ENCODE results near the gene TEAD1. TPM values are rescaled to one million over a fixed set of nuclear protein-coding genes. Genes with fewer than 3 reads are reported as not detected.

TEAD1 gene
- total RNA-seq, 2 experiments from 2014 or later = 0.11 TPM; not detected in 1

DNA sequence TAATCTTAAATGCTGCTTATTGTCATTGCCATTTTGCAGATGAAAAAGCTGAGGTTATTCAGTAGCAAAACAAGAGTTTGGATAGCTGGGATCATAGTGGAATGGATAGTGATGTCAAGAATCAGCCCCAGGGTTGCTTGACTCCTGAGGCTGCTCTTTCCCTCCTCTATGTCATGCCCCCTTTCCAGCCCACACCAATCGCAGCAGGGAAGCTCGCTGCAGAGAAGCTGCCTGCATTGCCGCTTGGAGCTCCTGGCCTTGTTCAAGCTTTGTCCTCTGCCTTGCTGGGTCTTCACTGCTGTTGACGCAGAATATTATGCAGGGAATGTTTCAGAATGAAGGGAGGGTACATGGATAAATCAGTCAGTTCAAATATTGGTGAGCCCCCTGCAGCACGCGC lies 206.1 kb downstream of the TEAD1 start:
- Mint-ChIP-seq H3K36me3 (ENCODE audit: low read depth) (no peaks in the 10 kb centered on the region), H3K9me3 (no peaks in the 10 kb centered on the region)

DNA sequence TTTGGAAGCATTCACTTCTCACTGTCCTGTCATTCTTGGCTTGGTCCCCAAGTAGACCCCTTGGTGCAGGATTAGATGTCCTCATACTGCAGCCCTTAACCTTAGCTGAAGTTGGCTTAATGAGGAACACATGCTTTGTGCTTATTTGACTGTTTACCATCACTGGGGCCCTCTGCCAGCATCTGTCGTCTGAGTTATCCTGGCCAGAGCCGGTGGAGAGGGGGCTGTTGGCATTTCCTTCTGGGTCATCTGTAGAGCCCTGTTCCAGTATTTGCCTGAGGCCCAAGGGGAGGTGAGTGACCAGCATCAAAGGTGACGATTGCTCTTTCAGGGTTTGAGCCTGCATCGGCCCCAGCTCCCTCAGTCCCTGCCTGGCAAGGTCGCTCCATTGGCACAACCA lies 208.4 kb downstream of the TEAD1 start:
- no peak overlapping the region for H3K4me3 Mint-ChIP-seq
- H3K4me1 Mint-ChIP-seq (ENCODE audit: low read depth) = no peaks in the 10 kb centered on the region
- H3K36me3 Mint-ChIP-seq (ENCODE audit: low read depth) = no peaks in the 10 kb centered on the region
- ATAC-seq (ENCODE audit: poor library complexity) (no peak), DNase-seq (no peak)
- no peaks in the 10 kb centered on the region for H3K36me3 ChIP-seq (ENCODE audit: insufficient read depth, low read length)
- no peaks in the 10 kb centered on the region for H3K9me3 Mint-ChIP-seq
- H3K4me3 ChIP-seq (ENCODE audit: low read length) = no peak overlapping the region
- TF ChIP-seq, protein P1, sequence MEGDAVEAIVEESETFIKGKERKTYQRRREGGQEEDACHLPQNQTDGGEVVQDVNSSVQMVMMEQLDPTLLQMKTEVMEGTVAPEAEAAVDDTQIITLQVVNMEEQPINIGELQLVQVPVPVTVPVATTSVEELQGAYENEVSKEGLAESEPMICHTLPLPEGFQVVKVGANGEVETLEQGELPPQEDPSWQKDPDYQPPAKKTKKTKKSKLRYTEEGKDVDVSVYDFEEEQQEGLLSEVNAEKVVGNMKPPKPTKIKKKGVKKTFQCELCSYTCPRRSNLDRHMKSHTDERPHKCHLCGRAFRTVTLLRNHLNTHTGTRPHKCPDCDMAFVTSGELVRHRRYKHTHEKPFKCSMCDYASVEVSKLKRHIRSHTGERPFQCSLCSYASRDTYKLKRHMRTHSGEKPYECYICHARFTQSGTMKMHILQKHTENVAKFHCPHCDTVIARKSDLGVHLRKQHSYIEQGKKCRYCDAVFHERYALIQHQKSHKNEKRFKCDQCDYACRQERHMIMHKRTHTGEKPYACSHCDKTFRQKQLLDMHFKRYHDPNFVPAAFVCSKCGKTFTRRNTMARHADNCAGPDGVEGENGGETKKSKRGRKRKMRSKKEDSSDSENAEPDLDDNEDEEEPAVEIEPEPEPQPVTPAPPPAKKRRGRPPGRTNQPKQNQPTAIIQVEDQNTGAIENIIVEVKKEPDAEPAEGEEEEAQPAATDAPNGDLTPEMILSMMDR (IDR thresholded peaks at IDR 0.05) = no peak
- ChIA-PET POLR2A (no interaction called here), CTCF (no interaction called here)
- peaks cover 0 to 6% of the 10 kb centered on the region in 2 experiments for H3K27me3 ChIP-seq (ENCODE audit: control insufficient read depth in 1 of 2, insufficient read depth in 2 of 2, low read length in 2 of 2)
- H3K27me3 Mint-ChIP-seq = peaks cover 5% of the 10 kb centered on the region
- H3K27ac ChIP-seq (ENCODE audit: low read depth in 1 of 2, low read length in 2 of 2) = no peak overlapping the region
- no peaks in the 10 kb centered on the region for H3K9me3 ChIP-seq (ENCODE audit: control insufficient read depth in 1 of 2, insufficient read depth in 1 of 2, low read length in 2 of 2)
- intact Hi-C loops (cut with DNase I, micrococcal nuclease) = loop anchor here in 1 of 2 experiments (10.0 kb wide), 1 partner anchor 278 kb away; no protein-coding TSS in a partner anchor
- H3K27ac Mint-ChIP-seq = no peak overlapping the region
- H3K4me1 ChIP-seq (ENCODE audit: insufficient read depth, low read length) = no peaks in the 10 kb centered on the region

More for the DNA sequence above, 206.1 kb downstream of the TEAD1 start:
- H3K27me3 Mint-ChIP-seq = peaks cover 12% of the 10 kb centered on the region
- no peak for DNase-seq
- no peak overlapping the region for H3K27ac Mint-ChIP-seq
- H3K4me3 Mint-ChIP-seq = no peak overlapping the region
- Histone ChIP-seq H3K4me1 (ENCODE audit: insufficient read depth, low read length) (no peaks in the 10 kb centered on the region), H3K9me3 (ENCODE audit: control insufficient read depth in 1 of 2, insufficient read depth in 1 of 2, low read length in 2 of 2) (no peaks in the 10 kb centered on the region), H3K36me3 (ENCODE audit: insufficient read depth, low read length) (no peaks in the 10 kb centered on the region), H3K27ac (ENCODE audit: low read depth in 1 of 2, low read length in 2 of 2) (no peak overlapping the region), H3K4me3 (ENCODE audit: low read length) (no peak overlapping the region), H3K27me3 (ENCODE audit: control insufficient read depth in 1 of 2, insufficient read depth in 2 of 2, low read length in 2 of 2) (peaks cover 0 to 6% of the 10 kb centered on the region in 2 experiments)
- no peak for ATAC-seq (ENCODE audit: poor library complexity)
- CTCF ChIA-PET = no interaction called here
- TF ChIP-seq, protein P1 (IDR thresholded peaks at IDR 0.05) = no peak
- POLR2A ChIA-PET = no interaction called here
- intact Hi-C loops (cut with DNase I, micrococcal nuclease) = loop anchor here in 1 of 2 experiments (10.0 kb wide), 1 partner anchor 276 kb away; no protein-coding TSS in a partner anchor
- H3K4me1 Mint-ChIP-seq (ENCODE audit: low read depth) = no peaks in the 10 kb centered on the region

DNA sequence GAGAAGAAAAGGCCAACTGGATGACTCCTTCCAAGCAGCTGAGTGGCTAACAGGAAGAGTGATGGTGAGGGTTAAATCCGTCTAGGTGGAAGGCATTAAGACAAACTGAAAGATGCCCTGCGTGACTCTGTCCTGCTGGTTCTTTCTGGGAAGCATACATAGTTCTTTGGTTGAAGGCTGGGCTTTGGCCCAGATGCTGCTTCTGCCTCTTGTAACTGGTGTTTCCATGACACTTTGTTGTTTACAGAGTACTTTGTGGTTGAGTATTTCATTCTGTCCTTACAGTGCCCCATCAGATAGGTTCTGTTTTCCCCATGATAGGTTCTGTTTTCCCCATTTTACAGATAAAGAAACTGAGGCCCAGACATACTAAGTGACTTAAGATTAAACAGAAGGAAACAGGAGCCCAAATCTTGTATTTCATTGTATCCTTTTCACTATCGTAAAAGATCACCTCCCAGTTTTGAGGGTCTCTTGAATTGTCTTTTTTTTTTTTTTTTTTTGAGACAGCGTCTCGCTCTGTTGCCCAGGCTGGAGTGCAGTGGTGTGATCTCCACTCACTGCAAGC lies 210.6 kb downstream of the TEAD1 start:
- TF ChIP-seq, protein P1 (IDR thresholded peaks at IDR 0.05) = no peak
- Histone ChIP-seq H3K4me3 (ENCODE audit: low read length) (no peak overlapping the region), H3K36me3 (ENCODE audit: insufficient read depth, low read length) (no peaks in the 10 kb centered on the region), H3K27me3 (ENCODE audit: control insufficient read depth in 1 of 2, insufficient read depth in 2 of 2, low read length in 2 of 2) (peaks cover 6 to 8% of the 10 kb centered on the region in 2 experiments), H3K4me1 (ENCODE audit: insufficient read depth, low read length) (no peaks in the 10 kb centered on the region), H3K9me3 (ENCODE audit: control insufficient read depth in 1 of 2, insufficient read depth in 1 of 2, low read length in 2 of 2) (no peaks in the 10 kb centered on the region), H3K27ac (ENCODE audit: low read depth in 1 of 2, low read length in 2 of 2) (no peak overlapping the region)
- Mint-ChIP-seq H3K27ac (no peak overlapping the region), H3K4me3 (no peak overlapping the region), H3K27me3 (peaks cover 5% of the 10 kb centered on the region), H3K36me3 (ENCODE audit: low read depth) (no peaks in the 10 kb centered on the region), H3K4me1 (ENCODE audit: low read depth) (no peaks in the 10 kb centered on the region), H3K9me3 (no peaks in the 10 kb centered on the region)
- ChIA-PET POLR2A (no interaction called here), CTCF (no interaction called here)
- intact Hi-C loops (cut with DNase I, micrococcal nuclease) = loop anchor here (5.0 to 10.0 kb wide), 2 partner anchors 280 to 288 kb away; no protein-coding TSS in a partner anchor
- DNase-seq = no peak
- ATAC-seq (ENCODE audit: poor library complexity) = no peak
